Hematopoietic multipotent progenitor cell (in vitro differentiated cells): ENCODE results near the gene XKR7. TPM values are rescaled to one million over a fixed set of nuclear protein-coding genes. Genes with fewer than 3 reads are reported as not detected.

Source experiments
- DNase-seq, 3 donors: peaks; one replicate each; pipeline ENCODE4 v3.0.0-alpha.2; 2011 to 2015; ENCODE audit warnings: low read depth in 2 of 3, low spot score in 2 of 3
- small RNA-seq: library from RNA; depleted of rRNA; stranded (forward); fragments of <200 nt; gene quantifications from one replicate; pipeline ENCODE3, GENCODE V24; 2012
- total RNA-seq: library from RNA; depleted of rRNA; stranded (reverse); fragments of >200 nt; gene quantifications from one replicate; pipeline ENCODE4 v1.2.3, GENCODE V29; 2012

Gene XKR7
- total RNA-seq, 1 donor, result under 0.01 TPM

DNA sequence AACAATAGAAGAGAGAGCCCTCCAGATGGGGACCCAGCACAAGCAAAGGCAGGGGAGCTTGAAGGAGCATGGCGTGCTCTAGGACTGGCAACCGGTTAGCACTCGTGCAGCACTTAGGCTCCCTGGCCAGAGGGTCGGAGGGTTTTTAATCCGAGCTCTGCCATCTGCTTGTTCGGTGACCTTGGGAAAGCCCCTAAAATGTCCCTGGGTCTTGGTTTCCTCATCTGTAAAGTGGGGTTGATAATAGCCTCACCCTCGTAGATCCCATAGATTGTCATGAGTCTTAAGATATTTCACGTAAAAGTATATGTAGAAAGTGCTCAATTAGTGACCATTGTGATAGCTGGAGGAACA is 67.5 kb downstream of the XKR7 start:
- DNase-seq, result no peak

DNA sequence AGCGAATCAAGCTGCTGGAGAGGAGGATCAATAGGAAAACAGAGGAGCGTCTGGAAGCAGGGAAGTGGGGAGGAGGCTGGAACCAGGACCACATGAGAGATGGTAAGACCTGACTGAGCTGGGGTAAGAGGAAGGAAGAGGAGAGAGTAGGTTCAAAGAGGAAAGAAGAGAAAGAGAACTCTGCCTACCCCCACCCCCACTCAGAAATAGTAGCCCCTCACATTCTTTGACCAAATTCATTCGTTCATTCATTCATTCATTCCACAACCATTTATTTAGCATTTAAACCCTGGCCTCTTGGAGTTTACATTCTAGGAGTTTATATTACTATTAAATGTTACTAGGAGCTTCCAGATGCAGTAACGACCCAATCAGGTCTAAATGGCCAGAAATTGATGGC is 68.3 kb downstream of the XKR7 start:
- DNase-seq, result no peak

DNA sequence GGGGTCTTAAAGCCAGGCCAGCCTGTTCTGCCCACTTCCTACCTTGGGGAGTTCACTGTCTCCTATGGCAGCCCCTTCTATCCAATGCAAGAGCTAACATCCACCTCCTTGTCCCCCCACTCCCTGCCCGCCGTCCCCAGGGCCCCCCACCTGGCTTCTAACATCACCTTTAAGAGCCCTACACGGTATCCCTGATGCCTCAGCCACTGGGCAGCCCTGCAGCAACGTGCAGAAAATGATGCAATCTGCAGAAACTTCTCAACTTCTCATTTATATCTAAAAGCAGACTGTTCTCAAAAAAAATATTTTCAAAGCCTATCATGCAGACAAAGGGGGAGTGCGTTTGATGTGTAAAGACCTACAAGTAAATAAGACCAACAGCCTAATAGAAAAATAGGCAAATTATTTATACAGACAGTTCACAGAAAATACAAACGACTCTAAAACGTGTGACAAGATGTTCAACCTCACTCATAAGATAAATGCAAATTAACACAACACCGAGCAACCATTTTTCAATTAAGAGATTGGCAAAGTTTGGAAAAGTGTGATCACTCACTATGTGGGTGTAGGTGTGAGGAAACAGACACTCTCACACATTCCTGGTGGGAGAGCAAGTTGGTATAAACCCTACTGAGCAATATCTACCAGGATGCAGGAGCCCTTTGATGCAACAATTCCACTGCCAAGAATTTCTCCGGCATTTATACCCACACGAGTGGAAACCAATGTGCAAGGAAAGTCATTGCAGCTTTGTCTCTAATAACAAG is 69.0 kb downstream of the XKR7 start:
- DNase-seq, result no peak

DNA sequence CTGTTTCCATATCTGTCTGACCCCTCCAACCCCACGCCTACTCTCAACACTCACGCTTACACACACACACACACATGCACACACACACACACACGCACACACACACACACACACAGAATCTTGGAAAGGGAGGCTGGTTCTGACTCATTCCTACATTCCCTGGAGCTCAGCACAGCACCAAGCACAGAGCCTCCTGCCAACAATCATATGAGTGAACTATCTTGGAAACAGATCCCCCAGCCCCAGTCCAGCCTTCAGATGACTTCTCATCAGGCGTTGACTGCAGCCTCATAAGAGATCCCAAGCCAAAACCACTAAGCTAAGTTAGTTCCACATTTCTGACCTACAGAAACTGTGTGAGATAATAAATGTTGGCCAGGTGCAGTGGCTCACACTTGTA is 70.0 kb downstream of the XKR7 start:
- DNase-seq, result no peak

DNA sequence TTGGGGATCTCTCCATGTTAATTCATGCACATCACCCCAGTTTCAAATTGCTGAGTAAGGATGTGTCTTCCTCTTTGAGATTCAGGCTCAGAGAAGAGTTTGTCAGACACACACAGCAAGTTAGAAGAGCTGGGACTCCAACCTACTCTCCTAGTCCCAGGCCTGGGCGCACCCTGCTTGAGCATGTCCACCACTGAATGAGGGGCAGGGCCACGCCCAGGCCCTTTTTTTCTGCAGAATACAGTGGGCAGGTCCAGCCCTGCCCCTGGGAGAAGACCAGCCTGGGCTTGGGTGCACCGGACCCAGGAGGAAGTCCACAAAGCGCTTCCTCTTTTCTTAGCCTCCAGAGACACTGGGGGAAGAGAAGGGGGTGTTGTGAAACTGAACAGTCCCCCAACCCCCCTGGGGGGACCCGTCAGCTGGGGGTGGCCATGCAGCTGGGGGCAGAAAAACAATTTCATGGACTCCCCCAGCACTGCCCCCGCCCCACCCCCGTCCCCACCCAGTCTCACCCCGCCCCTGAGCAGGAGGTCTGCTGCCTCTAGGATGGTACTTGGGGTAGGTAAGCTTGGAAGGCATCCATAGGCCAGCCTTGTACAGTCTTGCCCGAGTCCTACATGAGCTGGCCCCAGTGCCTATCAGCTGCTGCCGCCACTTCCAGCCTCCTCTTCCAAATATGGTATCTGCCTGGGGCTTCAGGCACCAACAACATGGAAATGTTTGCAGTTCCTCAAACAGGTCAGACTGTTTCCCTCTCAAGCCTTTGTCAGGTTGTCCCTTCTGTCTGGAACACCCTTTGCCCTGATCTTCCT is 72.4 kb downstream of the XKR7 start:
- DNase-seq, result peak in 1 of 3 donors; percentile 71

DNA sequence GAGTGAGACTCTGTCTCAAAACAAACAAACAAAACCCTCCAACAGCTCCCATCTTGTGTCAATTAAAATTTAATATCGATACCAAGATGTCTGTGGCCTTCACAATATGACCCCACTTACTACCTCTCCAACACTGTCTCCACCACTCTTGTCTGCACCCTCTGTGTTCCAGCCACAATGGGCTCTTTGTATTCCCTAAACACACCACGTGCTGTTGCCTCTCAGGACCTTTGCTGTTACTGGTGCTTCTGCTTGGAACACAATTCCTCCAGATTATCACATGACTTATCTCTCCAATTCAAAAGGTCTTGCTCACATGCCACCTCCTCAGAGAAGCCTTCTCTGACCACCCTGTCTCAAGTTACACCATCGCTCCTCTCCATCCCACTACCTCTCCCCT is 78.0 kb downstream of the XKR7 start:
- no peak for DNase-seq

DNA sequence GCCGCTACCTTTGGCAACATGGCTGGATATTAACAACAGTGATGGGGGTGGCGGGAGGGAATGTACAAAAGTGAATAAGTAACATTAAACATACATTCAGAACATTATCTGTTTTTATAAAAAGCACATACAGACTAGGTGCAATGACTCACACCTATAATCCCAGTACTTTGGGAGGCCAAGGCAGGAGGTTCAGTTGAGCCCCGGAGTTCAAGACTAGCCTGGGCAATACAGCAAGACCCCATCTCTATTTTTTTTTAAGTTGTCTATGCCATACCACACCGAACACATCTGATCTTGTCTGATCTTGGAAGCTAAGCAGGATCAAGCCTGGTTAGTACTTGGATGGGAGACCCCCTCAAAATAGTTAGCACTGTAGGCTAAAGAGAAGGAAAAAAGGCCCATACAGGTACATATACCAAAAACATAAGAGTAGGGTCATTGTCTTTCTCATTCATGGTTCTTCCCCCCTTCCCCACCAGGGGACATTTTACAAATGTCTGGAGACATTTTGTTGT is 82.4 kb downstream of the XKR7 start:
- no peak for DNase-seq

DNA sequence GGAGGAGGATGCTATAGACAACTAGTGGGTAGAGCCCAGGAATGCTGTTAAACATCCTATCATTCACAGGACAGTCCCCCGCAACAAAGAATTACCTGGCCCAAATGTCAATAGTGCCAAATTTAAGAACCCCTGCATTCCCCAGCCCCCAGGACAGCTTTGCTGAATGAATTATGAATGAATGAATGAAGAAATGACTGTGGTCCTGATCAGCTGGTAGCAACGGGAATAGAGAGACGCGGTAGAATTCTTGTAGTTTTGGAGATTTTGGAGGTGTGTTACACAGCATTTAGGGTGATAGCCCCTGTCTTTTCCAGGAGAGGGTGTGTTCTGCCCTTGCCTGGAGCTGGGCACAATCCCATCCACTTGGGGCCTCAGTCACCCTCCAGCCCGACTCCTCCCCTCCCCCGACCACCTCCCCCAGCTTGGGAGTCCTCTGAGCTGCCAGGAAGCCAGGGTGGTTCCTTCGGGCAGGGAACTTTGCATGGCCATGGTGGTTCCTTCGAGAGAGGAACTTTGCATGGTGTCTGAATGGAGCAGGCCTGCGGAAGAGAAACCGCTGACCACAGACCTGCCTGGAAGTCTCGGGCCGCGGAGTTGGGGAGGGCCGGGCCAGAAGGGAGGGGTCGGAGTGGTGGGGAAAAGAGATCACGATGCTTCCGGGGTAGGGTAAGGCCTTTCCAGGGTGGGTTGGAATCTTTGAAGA is 83.1 kb downstream of the XKR7 start:
- peak in 2 of 3 donors; percentile 69 to 79 for DNase-seq

DNA sequence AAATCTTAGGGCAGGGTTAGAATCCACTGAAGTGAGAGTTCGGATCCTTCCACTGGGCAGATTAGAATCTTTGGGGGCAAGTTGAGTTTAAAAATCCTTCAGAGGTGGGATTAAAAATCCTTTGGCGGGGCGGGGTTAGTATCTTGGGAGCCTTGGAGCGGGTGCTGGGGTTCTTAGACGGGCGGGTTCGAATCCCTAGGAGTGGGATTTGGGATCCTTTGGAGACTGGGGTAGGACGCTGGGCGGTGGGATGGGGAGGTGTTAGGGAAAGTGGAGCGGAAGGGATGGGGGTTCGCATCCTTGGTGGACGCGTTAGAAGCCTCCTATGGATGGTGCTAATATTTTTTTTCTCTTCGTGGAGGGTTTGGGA is 83.8 kb downstream of the XKR7 start:
- DNase-seq, result no peak

DNA sequence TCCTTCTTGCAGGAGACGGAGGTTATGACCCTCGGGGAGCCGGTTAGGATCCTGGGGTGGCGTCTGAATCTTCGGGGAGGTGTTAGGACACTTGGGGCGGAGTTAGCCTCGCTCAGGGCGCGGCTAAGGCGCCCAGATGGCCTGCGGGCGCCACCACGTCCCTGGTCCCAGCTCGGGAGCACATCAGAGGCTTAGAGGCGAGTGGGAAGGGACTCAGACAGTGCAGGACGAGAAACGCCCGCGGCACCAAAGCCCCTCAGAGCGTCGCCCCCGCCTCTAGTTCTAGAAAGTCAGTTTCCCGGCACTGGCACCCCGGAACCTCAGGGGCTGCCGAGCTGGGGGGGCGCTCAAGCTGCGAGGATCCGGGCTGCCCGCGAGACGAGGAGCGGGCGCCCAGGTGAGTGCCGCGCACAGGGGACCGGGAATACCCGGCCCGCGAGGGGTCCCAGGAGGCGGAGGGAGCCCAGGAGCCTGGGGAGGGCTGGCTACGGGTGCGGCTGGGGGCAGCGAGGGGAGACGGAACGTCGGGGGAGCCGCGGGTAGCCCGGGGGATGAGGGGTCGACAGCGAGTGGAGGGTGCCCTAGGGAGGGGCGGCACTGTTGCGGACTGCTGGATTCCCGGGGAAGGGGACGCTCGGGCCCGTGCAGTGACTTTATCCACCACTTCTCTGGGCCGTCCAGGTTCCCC is 84.3 kb downstream of the XKR7 start, which contains the start of gene HCK:
TSS of gene HCK (plus strand) at position 153 of the 688 bp plus-strand sequence.
- DNase-seq, result peak in 1 of 3 donors; percentile 23

DNA sequence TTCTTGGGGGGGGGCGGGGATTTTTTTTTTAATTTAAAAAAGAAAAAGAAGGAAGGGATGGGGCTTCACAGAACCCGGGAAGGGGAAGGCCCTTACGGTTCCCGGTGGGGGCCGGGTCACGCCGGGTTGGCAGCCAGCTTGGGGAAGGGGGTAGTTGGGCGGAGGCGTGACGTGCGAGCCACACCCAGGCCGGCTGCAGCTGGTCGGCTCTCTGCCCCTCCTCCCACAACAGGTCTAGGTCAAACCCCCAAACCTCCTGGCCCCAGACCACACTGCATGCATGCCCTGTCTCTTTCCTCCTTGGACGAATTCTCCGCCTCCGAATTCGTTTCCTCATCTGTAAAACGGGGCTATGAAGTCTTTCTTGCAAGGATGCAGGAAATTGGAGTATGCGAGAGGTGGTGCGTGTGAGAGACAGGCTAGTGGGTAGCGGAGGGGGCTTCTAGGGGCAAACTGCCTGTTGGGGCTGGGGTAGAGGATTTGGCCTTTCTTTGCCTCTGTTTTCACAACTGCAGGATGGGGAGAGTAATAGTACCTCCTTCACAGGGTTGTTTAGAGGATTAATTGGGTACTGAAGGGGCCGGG is 84.9 kb downstream of the XKR7 start:
- DNase-seq, result peak in 2 of 3 donors; percentile 51 to 58

Small RNA genes within 50 kb of the gene (small RNA-seq; reads per million reads assigned to genes)
- gene RNA5SP481, result not detected
- not detected for gene RNA5SP482

Other genes starting within 250 kb of the XKR7 start
- 48.7 TPM for gene BCL2L1, start 245.3 kb upstream of the XKR7 start, total RNA-seq
- gene TPX2, start 228.9 kb upstream of the XKR7 start, total RNA-seq, result 5.1 TPM
- gene MYLK2, start 148.8 kb upstream of the XKR7 start, total RNA-seq, result under 0.01 TPM
- not detected for gene FOXS1, start 122.5 kb upstream of the XKR7 start, total RNA-seq
- gene DUSP15, start 97.6 kb upstream of the XKR7 start, total RNA-seq, result 8.6 TPM
- 0.54 TPM for gene TTLL9, start 97.5 kb upstream of the XKR7 start, total RNA-seq
- 7.5 TPM for gene PDRG1, start 16.1 kb upstream of the XKR7 start, total RNA-seq
- gene CCM2L, start 42.3 kb downstream of the XKR7 start, total RNA-seq, result not detected
- 23.4 TPM for gene HCK, start 84.1 kb downstream of the XKR7 start, total RNA-seq
- gene TM9SF4, start 141.6 kb downstream of the XKR7 start, total RNA-seq, result 32.0 TPM
- gene PLAGL2, start 239.6 kb downstream of the XKR7 start, total RNA-seq, result 8.3 TPM
- 14.3 TPM for gene POFUT1, start 239.7 kb downstream of the XKR7 start, total RNA-seq